Measurements from ENCODE around the gene GNG4.

GNG4 gene

GRCh38 chr1:235617808-235618207, 31.8 kb downstream of the GNG4 start:
- Histone ChIP-seq H3K9me3 (ENCODE audit: control insufficient read depth, low read length) (no peaks in the 10 kb centered on the region), H3K4me1 (ENCODE audit: control insufficient read depth, insufficient read depth, low read length) (peaks cover 9% of the 10 kb centered on the region), H3K4me3 (ENCODE audit: low read length) (no peak overlapping the region), H3K9ac (ENCODE audit: low read length) (no peak overlapping the region), H3K36me3 (ENCODE audit: control insufficient read depth, insufficient read depth, low read length, severe bottlenecking) (no peaks in the 10 kb centered on the region), H3K27me3 (replicated peaks; ENCODE audit: control insufficient read depth, insufficient read depth, low read length) (peaks cover 21% of the 10 kb centered on the region)
- peak; percentile 58 for DNase-seq (ENCODE audit: low read depth)

GRCh38 chr1:235617140-235617539, 32.4 kb downstream of the GNG4 start:
- Histone ChIP-seq H3K27me3 (replicated peaks; ENCODE audit: control insufficient read depth, insufficient read depth, low read length) (peaks cover 21% of the 10 kb centered on the region), H3K9me3 (ENCODE audit: control insufficient read depth, low read length) (no peaks in the 10 kb centered on the region), H3K4me3 (ENCODE audit: low read length) (no peak overlapping the region), H3K4me1 (ENCODE audit: control insufficient read depth, insufficient read depth, low read length) (peaks cover 9% of the 10 kb centered on the region), H3K36me3 (ENCODE audit: control insufficient read depth, insufficient read depth, low read length, severe bottlenecking) (no peaks in the 10 kb centered on the region), H3K9ac (ENCODE audit: low read length) (no peak overlapping the region)
- DNase-seq (ENCODE audit: low read depth), result no peak

GRCh38 chr1:235614442-235614954, 35.1 kb downstream of the GNG4 start:
- Histone ChIP-seq H3K27me3 (replicated peaks; ENCODE audit: control insufficient read depth, insufficient read depth, low read length) (peaks cover 27% of the 10 kb centered on the region), H3K4me1 (ENCODE audit: control insufficient read depth, insufficient read depth, low read length) (peaks cover 9% of the 10 kb centered on the region), H3K9me3 (ENCODE audit: control insufficient read depth, low read length) (no peaks in the 10 kb centered on the region), H3K9ac (ENCODE audit: low read length) (no peak overlapping the region), H3K36me3 (ENCODE audit: control insufficient read depth, insufficient read depth, low read length, severe bottlenecking) (no peaks in the 10 kb centered on the region), H3K4me3 (ENCODE audit: low read length) (no peak overlapping the region)
- DNase-seq (ENCODE audit: low read depth), result no peak

GRCh38 chr1:235613602-235614001, 36.0 kb downstream of the GNG4 start:
- no peak overlapping the region for H3K4me3 ChIP-seq (ENCODE audit: low read length)
- H3K9me3 ChIP-seq (ENCODE audit: control insufficient read depth, low read length), result no peaks in the 10 kb centered on the region
- DNase-seq (ENCODE audit: low read depth), result no peak

GRCh38 chr1:235612761-235613160, 36.8 kb downstream of the GNG4 start:
- no peak overlapping the region for H3K9ac ChIP-seq (ENCODE audit: low read length)
- no peaks in the 10 kb centered on the region for H3K36me3 ChIP-seq (ENCODE audit: control insufficient read depth, insufficient read depth, low read length, severe bottlenecking)
- peaks cover 27% of the 10 kb centered on the region for H3K27me3 ChIP-seq (replicated peaks; ENCODE audit: control insufficient read depth, insufficient read depth, low read length)
- H3K4me3 ChIP-seq (ENCODE audit: low read length), result no peak overlapping the region
- DNase-seq (ENCODE audit: low read depth), result no peak
- no peaks in the 10 kb centered on the region for H3K4me1 ChIP-seq (ENCODE audit: control insufficient read depth, insufficient read depth, low read length)
- H3K9me3 ChIP-seq (ENCODE audit: control insufficient read depth, low read length), result no peaks in the 10 kb centered on the region

More at GRCh38 chr1:235613602-235614001, 36.0 kb downstream of the GNG4 start:
- Histone ChIP-seq H3K36me3 (ENCODE audit: control insufficient read depth, insufficient read depth, low read length, severe bottlenecking) (no peaks in the 10 kb centered on the region), H3K9ac (ENCODE audit: low read length) (no peak overlapping the region), H3K27me3 (replicated peaks; ENCODE audit: control insufficient read depth, insufficient read depth, low read length) (peaks cover 27% of the 10 kb centered on the region), H3K4me1 (ENCODE audit: control insufficient read depth, insufficient read depth, low read length) (peaks cover 7% of the 10 kb centered on the region)

GRCh38 chr1:235610157-235610556, 39.4 kb downstream of the GNG4 start:
- no peak for DNase-seq (ENCODE audit: low read depth)
- Histone ChIP-seq H3K9ac (ENCODE audit: low read length) (no peak overlapping the region), H3K36me3 (ENCODE audit: control insufficient read depth, insufficient read depth, low read length, severe bottlenecking) (no peaks in the 10 kb centered on the region), H3K4me3 (ENCODE audit: low read length) (no peak overlapping the region), H3K4me1 (ENCODE audit: control insufficient read depth, insufficient read depth, low read length) (no peaks in the 10 kb centered on the region), H3K27me3 (replicated peaks; ENCODE audit: control insufficient read depth, insufficient read depth, low read length) (peaks cover 28% of the 10 kb centered on the region), H3K9me3 (ENCODE audit: control insufficient read depth, low read length) (no peaks in the 10 kb centered on the region)

- H3K36me3 ChIP-seq (ENCODE audit: control insufficient read depth, insufficient read depth, low read length, severe bottlenecking), result no peaks in the 10 kb centered on the region
- no peaks in the 10 kb centered on the region for H3K9me3 ChIP-seq (ENCODE audit: control insufficient read depth, low read length)
- H3K27me3 ChIP-seq (replicated peaks; ENCODE audit: control insufficient read depth, insufficient read depth, low read length), result peaks cover 14% of the 10 kb centered on the region
- H3K4me1 ChIP-seq (ENCODE audit: control insufficient read depth, insufficient read depth, low read length), result no peaks in the 10 kb centered on the region
- DNase-seq (ENCODE audit: low read depth), result no peak
- H3K9ac ChIP-seq (ENCODE audit: low read length), result no peak overlapping the region
- no peak overlapping the region for H3K4me3 ChIP-seq (ENCODE audit: low read length)
Measured at GRCh38 chr1:235608278-235608677, 41.3 kb downstream of the GNG4 start.

- Histone ChIP-seq H3K9me3 (ENCODE audit: control insufficient read depth, low read length) (no peaks in the 10 kb centered on the region), H3K4me1 (ENCODE audit: control insufficient read depth, insufficient read depth, low read length) (no peaks in the 10 kb centered on the region), H3K9ac (ENCODE audit: low read length) (no peak overlapping the region), H3K27me3 (replicated peaks; ENCODE audit: control insufficient read depth, insufficient read depth, low read length) (peaks cover 14% of the 10 kb centered on the region), H3K36me3 (ENCODE audit: control insufficient read depth, insufficient read depth, low read length, severe bottlenecking) (no peaks in the 10 kb centered on the region), H3K4me3 (ENCODE audit: low read length) (no peak overlapping the region)
- DNase-seq (ENCODE audit: low read depth), result no peak
Measured at GRCh38 chr1:235607284-235607683, 42.3 kb downstream of the GNG4 start.

GRCh38 chr1:235601104-235601503, 48.5 kb downstream of the GNG4 start:
- Histone ChIP-seq H3K4me1 (ENCODE audit: control insufficient read depth, insufficient read depth, low read length) (no peaks in the 10 kb centered on the region), H3K9me3 (ENCODE audit: control insufficient read depth, low read length) (no peaks in the 10 kb centered on the region), H3K9ac (ENCODE audit: low read length) (no peak overlapping the region), H3K27me3 (replicated peaks; ENCODE audit: control insufficient read depth, insufficient read depth, low read length) (peaks cover 8% of the 10 kb centered on the region), H3K4me3 (ENCODE audit: low read length) (no peak overlapping the region), H3K36me3 (ENCODE audit: control insufficient read depth, insufficient read depth, low read length, severe bottlenecking) (no peaks in the 10 kb centered on the region)
- peak; percentile 15 for DNase-seq (ENCODE audit: low read depth)

GRCh38 chr1:235599536-235599935, 50.0 kb downstream of the GNG4 start:
- Histone ChIP-seq H3K9ac (ENCODE audit: low read length) (no peak overlapping the region), H3K4me3 (ENCODE audit: low read length) (no peak overlapping the region), H3K36me3 (ENCODE audit: control insufficient read depth, insufficient read depth, low read length, severe bottlenecking) (no peaks in the 10 kb centered on the region), H3K4me1 (ENCODE audit: control insufficient read depth, insufficient read depth, low read length) (no peaks in the 10 kb centered on the region), H3K9me3 (ENCODE audit: control insufficient read depth, low read length) (no peaks in the 10 kb centered on the region), H3K27me3 (replicated peaks; ENCODE audit: control insufficient read depth, insufficient read depth, low read length) (peaks cover 3% of the 10 kb centered on the region)
- DNase-seq (ENCODE audit: low read depth), result no peak

GRCh38 chr1:235597867-235598553, 51.6 kb downstream of the GNG4 start:
- no peaks in the 10 kb centered on the region for H3K4me1 ChIP-seq (ENCODE audit: control insufficient read depth, insufficient read depth, low read length)
- no peak overlapping the region for H3K4me3 ChIP-seq (ENCODE audit: low read length)
- peak; percentile 42 for DNase-seq (ENCODE audit: low read depth)
- H3K27me3 ChIP-seq (replicated peaks; ENCODE audit: control insufficient read depth, insufficient read depth, low read length), result peaks cover 7% of the 10 kb centered on the region
- no peaks in the 10 kb centered on the region for H3K9me3 ChIP-seq (ENCODE audit: control insufficient read depth, low read length)
- no peaks in the 10 kb centered on the region for H3K36me3 ChIP-seq (ENCODE audit: control insufficient read depth, insufficient read depth, low read length, severe bottlenecking)
- no peak overlapping the region for H3K9ac ChIP-seq (ENCODE audit: low read length)

- no peak overlapping the region for H3K9ac ChIP-seq (ENCODE audit: low read length)
- peaks cover 25% of the 10 kb centered on the region for H3K27me3 ChIP-seq (replicated peaks; ENCODE audit: control insufficient read depth, insufficient read depth, low read length)
- H3K4me3 ChIP-seq (ENCODE audit: low read length), result no peak overlapping the region
- no peaks in the 10 kb centered on the region for H3K36me3 ChIP-seq (ENCODE audit: control insufficient read depth, insufficient read depth, low read length, severe bottlenecking)
- no peaks in the 10 kb centered on the region for H3K9me3 ChIP-seq (ENCODE audit: control insufficient read depth, low read length)
- no peak for DNase-seq (ENCODE audit: low read depth)
- no peaks in the 10 kb centered on the region for H3K4me1 ChIP-seq (ENCODE audit: control insufficient read depth, insufficient read depth, low read length)
Measured at GRCh38 chr1:235595079-235595478, 54.5 kb downstream of the GNG4 start.

Data from adipocyte (in vitro differentiated cells).